GM23338 (cell line): Measurements from ENCODE around the gene DDX54. TPM values are rescaled to one million over a fixed set of nuclear protein-coding genes. Genes with fewer than 3 reads are reported as not detected.

ENCODE experiments used
- ATAC-seq: fragments of 200-7000 bp; cut with Tn5 transposase; 3 replicates; pipeline ENCODE4 v1.9.1; 2020
- DNase-seq: peaks from one replicate; pipeline ENCODE4 v3.0.0-alpha.2; 2015; ENCODE audit warnings: low spot score
- H2AFZ ChIP-seq: fragments of 200-600 bp; sonication (generic); 2 replicates; pipeline ENCODE4 v1.8.0; 2016; ENCODE audit warnings: antibody characterized with exemption, mild to moderate bottlenecking, moderate library complexity
- H3F3A ChIP-seq: fragments of 200-600 bp; sonication (generic); replicated peaks from 2 replicates; pipeline ENCODE4 v1.8.0; 2017; ENCODE audit warnings: antibody characterized with exemption, mixed run types, low read depth
- H3K27ac ChIP-seq: fragments of 200-600 bp; sonication (generic); 2 replicates; pipeline ENCODE4 v1.6.1; 2016; ENCODE audit warnings: low read depth
- H3K27me3 ChIP-seq: fragments of 200-600 bp; sonication (generic); 2 replicates; pipeline ENCODE4 v1.8.0; 2016; ENCODE audit warnings: mild to moderate bottlenecking, mixed run types, moderate library complexity; ENCODE audit not compliant: insufficient read depth
- H3K36me3 ChIP-seq: fragments of 200-600 bp; sonication (generic); 2 replicates; pipeline ENCODE4 v1.8.0; 2016; ENCODE audit warnings: mild to moderate bottlenecking; ENCODE audit not compliant: insufficient read depth
- H3K4me1 ChIP-seq: fragments of 200-600 bp; sonication (generic); 2 replicates; pipeline ENCODE4 v1.8.0; 2016; ENCODE audit warnings: mild to moderate bottlenecking, moderate library complexity; ENCODE audit not compliant: insufficient read depth
- H3K4me2 ChIP-seq: fragments of 200-600 bp; sonication (generic); 2 replicates; pipeline ENCODE4 v1.7.1; 2017; ENCODE audit warnings: mixed run types
- H3K4me3 ChIP-seq: fragments of 200-600 bp; sonication (generic); 2 replicates; pipeline ENCODE4 v1.6.1; 2016; ENCODE audit warnings: mixed run types
- H3K79me2 ChIP-seq: fragments of 200-600 bp; sonication (generic); replicated peaks from 2 replicates; pipeline ENCODE4 v1.8.0; 2017; ENCODE audit warnings: mild to moderate bottlenecking; ENCODE audit not compliant: insufficient read depth
- H3K9me2 ChIP-seq: fragments of 200-600 bp; sonication (generic); 2 replicates; pipeline ENCODE4 v1.8.0; 2017; ENCODE audit not compliant: insufficient read depth
- H4K20me1 ChIP-seq: fragments of 200-600 bp; sonication (generic); replicated peaks from 2 replicates; pipeline ENCODE4 v1.8.0; 2017; ENCODE audit warnings: mild to moderate bottlenecking; ENCODE audit not compliant: insufficient read depth
- H3K27ac Mint-ChIP-seq: 2 replicates; pipeline ENCODE4 v1.8.0; 2020; ENCODE audit warnings: inconsistent platforms, mild to moderate bottlenecking, moderate library complexity, mixed read lengths
- H3K27me3 Mint-ChIP-seq: 3 replicates; pipeline ENCODE4 v1.8.0; 2022; ENCODE audit warnings: low read depth, mild to moderate bottlenecking, moderate library complexity, mixed read lengths, inconsistent platforms; ENCODE audit not compliant: insufficient read depth, poor library complexity
- H3K36me3 Mint-ChIP-seq: 3 replicates; pipeline ENCODE4 v1.8.0; 2021; ENCODE audit warnings: low read depth, mild to moderate bottlenecking, inconsistent platforms, moderate library complexity, mixed read lengths
- H3K4me1 Mint-ChIP-seq: 3 replicates; pipeline ENCODE4 v1.8.0; 2020; ENCODE audit warnings: mild to moderate bottlenecking, inconsistent platforms, mixed read lengths
- H3K4me3 Mint-ChIP-seq: 3 replicates; pipeline ENCODE4 v1.8.0; 2021; ENCODE audit warnings: moderate library complexity, mild to moderate bottlenecking, inconsistent platforms, mixed read lengths
- H3K9me3 Mint-ChIP-seq: 3 replicates; pipeline ENCODE4 v1.8.0; 2020; ENCODE audit warnings: moderate library complexity, mild to moderate bottlenecking, inconsistent platforms, mixed read lengths
- CREB1 ChIP-seq: fragments of 250-450 bp; sonication (Bioruptor Pico); IDR thresholded peaks from 2 replicates; pipeline ENCODE4 v1.5.0; 2020; ENCODE audit warnings: low read depth, mild to moderate bottlenecking, moderate library complexity
- JUNB ChIP-seq: IDR thresholded peaks from one replicate; pipeline ENCODE4 v1.6.1; 2016; ENCODE audit warnings: antibody characterized with exemption; ENCODE audit not compliant: unreplicated experiment
- POLR2AphosphoS5 ChIP-seq: IDR thresholded peaks from 2 replicates; pipeline ENCODE4 v1.6.1; 2016; ENCODE audit warnings: antibody characterized with exemption, low read depth
- polyA plus RNA-seq: library from polyadenylated mRNA; unstranded; fragments of >200 nt; fragmentation: Nextera tagmentation; extraction: Ambion mirVana; gene quantifications from 2 replicates; pipeline ENCODE4 v1.2.1, GENCODE V29; 2016
- total RNA-seq: library from RNA; depleted of rRNA; stranded (reverse); fragments of >200 nt; shearing (Covaris generic); gene quantifications from 2 replicates; pipeline ENCODE4 v1.2.3, GENCODE V29; 2014
- TF ChIP-seq, protein P1 (sequence below), 2 experiments: fragments of 200-600 bp in 1 of 2; sonication (generic) in 1 of 2; conservative IDR thresholded peaks; 2 replicates each; pipeline versions ENCODE4 v1.5.1 to v1.6.1; 2016 to 2017; ENCODE audit warnings: antibody characterized with exemption in 2 of 2, low read depth in 2 of 2, mild to moderate bottlenecking in 2 of 2, moderate library complexity in 1 of 2
- TF ChIP-seq, protein P2 (sequence below): fragments of 250-450 bp; sonication (Bioruptor Pico); IDR thresholded peaks from 2 replicates; pipeline ENCODE4 v1.5.0; 2020; ENCODE audit warnings: mild to moderate bottlenecking, moderate library complexity

The DDX54 gene
- total and polyA plus RNA-seq, 2 experiments from 2014 or later: 84.1 to 89.4 TPM

DNA sequence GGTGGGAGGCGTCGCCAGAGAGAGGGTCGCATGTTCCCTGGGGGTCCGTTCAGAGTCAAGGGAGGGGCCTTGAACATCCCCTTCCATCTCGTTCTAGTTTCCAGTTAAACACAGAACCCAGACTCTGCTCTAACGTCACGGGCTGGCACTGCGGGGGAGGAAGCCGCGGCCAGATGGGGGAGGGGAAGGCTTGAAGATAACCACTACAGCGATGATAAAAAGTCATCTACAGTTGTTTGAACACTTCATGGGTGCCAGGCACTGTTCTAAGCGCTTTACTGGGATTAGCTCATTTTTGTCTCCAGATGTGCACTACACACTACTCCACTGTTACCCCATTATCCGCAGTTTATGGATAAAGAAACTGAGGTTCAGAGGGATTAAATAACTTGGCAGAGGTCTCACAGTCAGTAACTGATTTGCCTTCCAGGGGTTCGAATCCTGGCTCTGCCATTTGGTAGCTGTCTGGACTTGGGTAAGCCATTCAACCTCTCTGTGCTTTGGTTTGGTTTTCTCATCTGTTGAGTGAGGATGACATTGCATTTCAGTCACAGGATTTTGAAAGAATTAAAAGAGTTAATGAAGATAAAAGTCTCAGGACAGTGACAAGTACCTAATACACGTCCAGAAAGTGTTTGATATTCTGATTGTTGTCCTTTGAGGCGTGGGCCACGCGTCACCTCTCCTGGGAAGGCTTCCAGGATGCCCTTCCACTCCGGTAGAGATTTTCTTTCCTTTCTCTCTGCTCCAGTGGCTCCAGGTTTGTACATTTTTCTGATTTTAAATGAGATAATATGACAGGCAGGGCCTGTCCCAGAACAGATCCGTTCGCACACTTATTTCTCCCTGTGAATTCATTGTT lies 48.9 kb downstream of the DDX54 start:
- H4K20me1 ChIP-seq: no peaks in the 10 kb centered on the region
- peak overlapping the region; percentile 80 for H3K4me3 ChIP-seq
- DNase-seq (peak; percentile 55), ATAC-seq (peak; percentile 12)
- H3K36me3 Mint-ChIP-seq: no peaks in the 10 kb centered on the region
- H3K9me3 Mint-ChIP-seq: no peaks in the 10 kb centered on the region
- H3K27ac ChIP-seq: no peak overlapping the region
- peak overlapping the region; percentile 98 for H3K4me2 ChIP-seq
- peaks cover 14% of the 10 kb centered on the region for H3K4me1 ChIP-seq
- TF ChIP-seq CREB1 (CRISPR knock-in tag) (peak; percentile 46), JUNB (no peak)
- TF ChIP-seq, protein P1, sequence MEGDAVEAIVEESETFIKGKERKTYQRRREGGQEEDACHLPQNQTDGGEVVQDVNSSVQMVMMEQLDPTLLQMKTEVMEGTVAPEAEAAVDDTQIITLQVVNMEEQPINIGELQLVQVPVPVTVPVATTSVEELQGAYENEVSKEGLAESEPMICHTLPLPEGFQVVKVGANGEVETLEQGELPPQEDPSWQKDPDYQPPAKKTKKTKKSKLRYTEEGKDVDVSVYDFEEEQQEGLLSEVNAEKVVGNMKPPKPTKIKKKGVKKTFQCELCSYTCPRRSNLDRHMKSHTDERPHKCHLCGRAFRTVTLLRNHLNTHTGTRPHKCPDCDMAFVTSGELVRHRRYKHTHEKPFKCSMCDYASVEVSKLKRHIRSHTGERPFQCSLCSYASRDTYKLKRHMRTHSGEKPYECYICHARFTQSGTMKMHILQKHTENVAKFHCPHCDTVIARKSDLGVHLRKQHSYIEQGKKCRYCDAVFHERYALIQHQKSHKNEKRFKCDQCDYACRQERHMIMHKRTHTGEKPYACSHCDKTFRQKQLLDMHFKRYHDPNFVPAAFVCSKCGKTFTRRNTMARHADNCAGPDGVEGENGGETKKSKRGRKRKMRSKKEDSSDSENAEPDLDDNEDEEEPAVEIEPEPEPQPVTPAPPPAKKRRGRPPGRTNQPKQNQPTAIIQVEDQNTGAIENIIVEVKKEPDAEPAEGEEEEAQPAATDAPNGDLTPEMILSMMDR (conservative IDR thresholded peaks at IDR 0.05; ENCODE audit: low read depth in 2 of 2): no peak
- 0 out of 2 replicates have a peak, but pooled peaks cover 4% of the 10 kb centered on the region for H3F3A ChIP-seq
- H2AFZ ChIP-seq: peak overlapping the region; percentile 99
- peak overlapping the region; percentile 83 for H3K4me3 Mint-ChIP-seq
- H3K36me3 ChIP-seq: no peaks in the 10 kb centered on the region
- H3K79me2 ChIP-seq: no peaks in the 10 kb centered on the region
- no peaks in the 10 kb centered on the region for H3K9me2 ChIP-seq
- H3K27me3 Mint-ChIP-seq: peaks cover 21% of the 10 kb centered on the region
- H3K27ac Mint-ChIP-seq: peak overlapping the region; percentile 71
- H3K27me3 ChIP-seq: peaks cover 8% of the 10 kb centered on the region
- H3K4me1 Mint-ChIP-seq: peaks cover 15% of the 10 kb centered on the region

DNA sequence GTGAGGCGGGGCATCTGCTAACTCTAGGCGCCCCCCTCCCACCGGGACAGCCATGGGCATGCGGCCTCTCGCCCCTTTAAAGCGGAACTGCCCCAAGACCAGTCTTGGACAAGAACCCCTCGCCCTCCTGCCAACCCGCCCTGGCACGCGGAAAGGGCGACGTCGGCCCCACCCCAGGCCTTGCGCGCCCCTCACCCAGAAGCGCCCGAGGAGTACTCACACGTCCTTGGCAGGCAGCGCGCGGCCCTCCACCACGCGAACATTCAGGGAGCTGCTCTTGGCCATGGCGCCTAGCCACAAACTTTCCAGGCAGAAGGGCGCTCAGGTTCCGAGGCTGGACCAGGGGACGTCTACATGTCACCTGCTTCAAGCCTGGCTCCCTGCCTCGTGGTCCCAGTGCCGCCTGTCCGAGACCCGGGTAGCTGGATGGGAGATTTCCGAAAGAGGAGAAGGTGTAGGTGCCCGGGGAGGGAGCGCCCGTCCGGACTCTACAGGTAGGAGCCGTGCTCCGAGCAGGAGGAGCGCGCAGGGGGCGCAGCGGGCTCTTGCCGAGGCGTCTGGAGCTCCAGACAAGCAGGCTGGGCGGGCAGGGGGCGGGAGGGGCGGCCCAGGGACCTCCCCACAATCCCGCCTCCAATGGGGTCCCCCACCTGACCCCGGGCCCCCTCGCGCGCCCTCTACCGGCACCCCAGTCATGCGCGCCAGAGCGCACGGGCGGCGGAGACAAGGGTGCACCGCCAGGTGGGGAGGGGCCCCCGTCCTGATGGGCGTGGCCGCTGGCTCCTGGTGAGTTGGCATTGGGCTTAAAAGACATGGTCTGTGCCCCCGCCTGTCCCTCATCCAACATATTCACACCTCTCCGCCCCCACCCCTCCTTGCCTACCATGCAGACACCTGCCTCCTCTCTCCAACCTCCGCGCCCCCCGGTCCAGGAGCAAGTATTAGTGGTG lies 49.8 kb downstream of the DDX54 start, which contains the start of gene RASAL1:
Gene RASAL1 (minus strand): TSS at position 584 of the 950 bp plus-strand sequence. CDS start 299 bp downstream, at position 285.
- Mint-ChIP-seq H3K27me3 (peaks cover 21% of the 10 kb centered on the region), H3K36me3 (no peaks in the 10 kb centered on the region), H3K27ac (peak within 1 kb of the TSS; percentile 71), H3K4me3 (peak within 1 kb of the TSS; percentile 83), H3K4me1 (peaks cover 19% of the 10 kb centered on the region), H3K9me3 (no peaks in the 10 kb centered on the region)
- DNase-seq: peak; percentile 92
- Histone ChIP-seq H3K9me2 (no peaks in the 10 kb centered on the region), H3K4me3 (peak within 1 kb of the TSS; percentile 80), H3K4me2 (peak within 1 kb of the TSS; percentile 98), H4K20me1 (no peaks in the 10 kb centered on the region), H3K27me3 (peaks cover 8% of the 10 kb centered on the region), H3K4me1 (peaks cover 14% of the 10 kb centered on the region), H3F3A (0 out of 2 replicates have a peak, but pooled peaks cover 4% of the 10 kb centered on the region), H3K36me3 (no peaks in the 10 kb centered on the region), H3K79me2 (no peaks in the 10 kb centered on the region), H2AFZ (peak within 1 kb of the TSS; percentile 99), H3K27ac (no peak within 1 kb of the TSS)
- ATAC-seq: peak; percentile 88
- TF ChIP-seq, protein P1 (conservative IDR thresholded peaks at IDR 0.05; ENCODE audit: low read depth in 2 of 2): peak; percentile 57 to 85
- TF ChIP-seq POLR2AphosphoS5: peak; percentile 59; the same call in 1 of the 2 replicates
- TF ChIP-seq, protein P2, sequence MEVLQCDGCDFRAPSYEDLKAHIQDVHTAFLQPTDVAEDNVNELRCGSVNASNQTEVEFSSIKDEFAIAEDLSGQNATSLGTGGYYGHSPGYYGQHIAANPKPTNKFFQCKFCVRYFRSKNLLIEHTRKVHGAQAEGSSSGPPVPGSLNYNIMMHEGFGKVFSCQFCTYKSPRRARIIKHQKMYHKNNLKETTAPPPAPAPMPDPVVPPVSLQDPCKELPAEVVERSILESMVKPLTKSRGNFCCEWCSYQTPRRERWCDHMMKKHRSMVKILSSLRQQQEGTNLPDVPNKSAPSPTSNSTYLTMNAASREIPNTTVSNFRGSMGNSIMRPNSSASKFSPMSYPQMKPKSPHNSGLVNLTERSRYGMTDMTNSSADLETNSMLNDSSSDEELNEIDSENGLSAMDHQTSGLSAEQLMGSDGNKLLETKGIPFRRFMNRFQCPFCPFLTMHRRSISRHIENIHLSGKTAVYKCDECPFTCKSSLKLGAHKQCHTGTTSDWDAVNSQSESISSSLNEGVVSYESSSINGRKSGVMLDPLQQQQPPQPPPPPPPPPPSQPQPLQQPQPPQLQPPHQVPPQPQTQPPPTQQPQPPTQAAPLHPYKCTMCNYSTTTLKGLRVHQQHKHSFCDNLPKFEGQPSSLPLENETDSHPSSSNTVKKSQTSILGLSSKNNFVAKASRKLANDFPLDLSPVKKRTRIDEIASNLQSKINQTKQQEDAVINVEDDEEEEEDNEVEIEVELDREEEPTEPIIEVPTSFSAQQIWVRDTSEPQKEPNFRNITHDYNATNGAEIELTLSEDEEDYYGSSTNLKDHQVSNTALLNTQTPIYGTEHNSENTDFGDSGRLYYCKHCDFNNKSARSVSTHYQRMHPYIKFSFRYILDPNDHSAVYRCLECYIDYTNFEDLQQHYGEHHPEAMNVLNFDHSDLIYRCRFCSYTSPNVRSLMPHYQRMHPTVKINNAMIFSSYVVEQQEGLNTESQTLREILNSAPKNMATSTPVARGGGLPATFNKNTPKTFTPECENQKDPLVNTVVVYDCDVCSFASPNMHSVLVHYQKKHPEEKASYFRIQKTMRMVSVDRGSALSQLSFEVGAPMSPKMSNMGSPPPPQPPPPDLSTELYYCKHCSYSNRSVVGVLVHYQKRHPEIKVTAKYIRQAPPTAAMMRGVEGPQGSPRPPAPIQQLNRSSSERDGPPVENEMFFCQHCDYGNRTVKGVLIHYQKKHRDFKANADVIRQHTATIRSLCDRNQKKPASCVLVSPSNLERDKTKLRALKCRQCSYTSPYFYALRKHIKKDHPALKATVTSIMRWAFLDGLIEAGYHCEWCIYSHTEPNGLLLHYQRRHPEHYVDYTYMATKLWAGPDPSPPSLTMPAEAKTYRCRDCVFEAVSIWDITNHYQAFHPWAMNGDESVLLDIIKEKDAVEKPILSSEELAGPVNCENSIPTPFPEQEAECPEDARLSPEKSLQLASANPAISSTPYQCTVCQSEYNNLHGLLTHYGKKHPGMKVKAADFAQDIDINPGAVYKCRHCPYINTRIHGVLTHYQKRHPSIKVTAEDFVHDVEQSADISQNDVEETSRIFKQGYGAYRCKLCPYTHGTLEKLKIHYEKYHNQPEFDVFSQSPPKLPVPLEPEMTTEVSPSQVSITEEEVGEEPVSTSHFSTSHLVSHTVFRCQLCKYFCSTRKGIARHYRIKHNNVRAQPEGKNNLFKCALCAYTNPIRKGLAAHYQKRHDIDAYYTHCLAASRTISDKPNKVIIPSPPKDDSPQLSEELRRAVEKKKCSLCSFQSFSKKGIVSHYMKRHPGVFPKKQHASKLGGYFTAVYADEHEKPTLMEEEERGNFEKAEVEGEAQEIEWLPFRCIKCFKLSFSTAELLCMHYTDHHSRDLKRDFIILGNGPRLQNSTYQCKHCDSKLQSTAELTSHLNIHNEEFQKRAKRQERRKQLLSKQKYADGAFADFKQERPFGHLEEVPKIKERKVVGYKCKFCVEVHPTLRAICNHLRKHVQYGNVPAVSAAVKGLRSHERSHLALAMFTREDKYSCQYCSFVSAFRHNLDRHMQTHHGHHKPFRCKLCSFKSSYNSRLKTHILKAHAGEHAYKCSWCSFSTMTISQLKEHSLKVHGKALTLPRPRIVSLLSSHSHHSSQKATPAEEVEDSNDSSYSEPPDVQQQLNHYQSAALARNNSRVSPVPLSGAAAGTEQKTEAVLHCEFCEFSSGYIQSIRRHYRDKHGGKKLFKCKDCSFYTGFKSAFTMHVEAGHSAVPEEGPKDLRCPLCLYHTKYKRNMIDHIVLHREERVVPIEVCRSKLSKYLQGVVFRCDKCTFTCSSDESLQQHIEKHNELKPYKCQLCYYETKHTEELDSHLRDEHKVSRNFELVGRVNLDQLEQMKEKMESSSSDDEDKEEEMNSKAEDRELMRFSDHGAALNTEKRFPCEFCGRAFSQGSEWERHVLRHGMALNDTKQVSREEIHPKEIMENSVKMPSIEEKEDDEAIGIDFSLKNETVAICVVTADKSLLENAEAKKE (CRISPR knock-in tag): no peak
